GM21529 (cell line): ENCODE results near the gene SLC10A6.

Experiments used
- ATAC-seq: cut with Tn5 transposase; IDR thresholded peaks from one replicate; pipeline ENCODE4 v1.9.1; 2021; ENCODE audit not compliant: unreplicated experiment

Gene SLC10A6

GRCh38 chr4:86809809-86810208, 39.4 kb downstream of the SLC10A6 start:
- no peak for ATAC-seq

GRCh38 chr4:86791126-86791525, 58.1 kb downstream of the SLC10A6 start:
- ATAC-seq: no peak

GRCh38 chr4:86788826-86789225, 60.4 kb downstream of the SLC10A6 start:
- ATAC-seq: no peak

- ATAC-seq: no peak
Measured at GRCh38 chr4:86778175-86778574, 71.0 kb downstream of the SLC10A6 start.

GRCh38 chr4:86775061-86775460, 74.1 kb downstream of the SLC10A6 start:
- no peak for ATAC-seq
